Heart right ventricle (tissue), 16 donors: ENCODE results near the gene CAPN5. TPM values are rescaled to one million over a fixed set of nuclear protein-coding genes. Genes with fewer than 3 reads are reported as not detected.

Experiments used
- ATAC-seq, 8 donors: fragments of 200-7000 bp; cut with Tn5 transposase; one replicate each; pipeline ENCODE4 v1.9.1; 2020; ENCODE audit warnings: mild to moderate bottlenecking in 8 of 8, moderate library complexity in 8 of 8, moderate number of reproducible peaks in 1 of 8
- DNase-seq, 2 donors: peaks; one replicate each; pipeline ENCODE4 v3.0.0-alpha.2; 2020
- H3K27ac ChIP-seq, 10 donors: fragments of 200-600 bp; sonication (generic) in 2 of 10; one replicate each; pipeline versions ENCODE4 v1.5.0 to v1.8.0; 2020 to 2022; ENCODE audit warnings: mild to moderate bottlenecking in 3 of 10
- H3K27me3 ChIP-seq, 7 donors: fragments of 200-600 bp; one replicate each; pipeline ENCODE4 v1.8.0; 2021 to 2022; ENCODE audit warnings: mild to moderate bottlenecking in 2 of 7
- H3K36me3 ChIP-seq, 9 donors: fragments of 200-600 bp; sonication (generic) in 1 of 9; one replicate each; pipeline versions ENCODE4 v1.5.0 to v1.8.0; 2020 to 2022; ENCODE audit warnings: mild to moderate bottlenecking in 2 of 9
- H3K4me1 ChIP-seq, 9 donors: fragments of 200-600 bp; sonication (generic) in 1 of 9; one replicate each; pipeline versions ENCODE4 v1.5.0 to v1.8.0; 2020 to 2022; ENCODE audit warnings: mild to moderate bottlenecking in 4 of 9
- H3K4me3 ChIP-seq, 10 donors: fragments of 200-600 bp; sonication (generic) in 2 of 10; one replicate each; pipeline versions ENCODE4 v1.5.0 to v1.8.0; 2020 to 2022; ENCODE audit warnings: mild to moderate bottlenecking in 7 of 10, moderate library complexity in 2 of 10
- H3K9me3 ChIP-seq, 11 donors: fragments of 200-600 bp in 10 of 11; sonication (generic) in 2 of 11; one replicate each; pipeline versions ENCODE4 v1.5.0 to v1.8.0; 2013 to 2022; ENCODE audit warnings: mild to moderate bottlenecking in 2 of 11, control low read depth in 1 of 11, moderate library complexity in 1 of 11
- WGBS, 2 donors: extraction: QIAGEN DNeasy Blood & Tissue Kit; methylation state at CpG; one replicate each; pipeline ENCODE4 v1.1.7; 2013; ENCODE audit warnings: inconsistent platforms in 1 of 2; 5-methylcytosine and 5-hydroxymethylcytosine counted together
- intact Hi-C, 10 donors: fragments of 100-400 bp; cut with DNase I; formaldehyde crosslinking; loops; one replicate each; pipeline versions ENCODE4 v1.11.1 to v1.14.2; 2022
- polyA plus RNA-seq, 2 donors: library from polyadenylated mRNA; stranded (reverse); fragments of 200-250 nt; gene quantifications; one replicate each; pipeline ENCODE4 v1.2.3, GENCODE V29; 2013
- total RNA-seq, 10 donors: library from RNA; stranded (reverse); fragmentation: NEBNext Ultra II Directional in 3 of 10; extraction: Animal tissue kit (Norgen Biotek cat#: 25700) in 3 of 10; gene quantifications; one replicate each; pipeline versions ENCODE4 v1.2.1 to v1.2.4, GENCODE V29; 2021 to 2023
- TF ChIP-seq, protein P1 (sequence below), 9 donors: fragments of 200-600 bp; sonication (generic) in 2 of 9; IDR thresholded peaks; one replicate each; pipeline versions ENCODE4 v1.5.0 to v1.8.0; 2021 to 2022; ENCODE audit warnings: antibody characterized with exemption in 9 of 9, mild to moderate bottlenecking in 5 of 9, moderate library complexity in 1 of 9
- donor health status: Arrhythmogenic right ventricular cardiomyopathy.
- donor health status: ischemic (EF 13 %, LVEDD 7.1; RV severe dilation, severe dysfunction).
- donor health status: healthy with polysubstance abuse.
- donor health status: DM: no; HTN: yes; CAD: no.
- donor health status: DM: no; HTN: no; CAD: no.
- donor health status: ischemic (EF 25% LVEDD 6.9; RV normal size, moderate dysfunction).
- donor health status: ischemic (EF 25% LVEDD 5.7; RV mildly dilated, moderate dysfunction).
- donor health status: healthy.
- donor health status: DM: yes; HTN: yes; CAD: no.
- donor health status: Ischemic cardiomyopathy.
- donor health status: ischemic (EF 35%, LVEDD 5.7; RV mildly dilated, moderate dysfunction).
- donor health status: nonischemic (EF 11% LVEDD 7.7; RV severe dilation, severe dysfunction).
- donor health status: DM: yes; HTN: yes; CAD: no.
- donor health status: PGD.
- donor health status: ischemic (EF 29% LVEDD 5.4; RV normal size, mild dysfunction).
- donor health status: nonischemic (EF 23%, LVEDD 6.1; RV moderate dilation, normal function).

The CAPN5 gene
- total and polyA plus RNA-seq, 12 donors: 1.8 to 3.6 (median 2.6) TPM

DNA sequence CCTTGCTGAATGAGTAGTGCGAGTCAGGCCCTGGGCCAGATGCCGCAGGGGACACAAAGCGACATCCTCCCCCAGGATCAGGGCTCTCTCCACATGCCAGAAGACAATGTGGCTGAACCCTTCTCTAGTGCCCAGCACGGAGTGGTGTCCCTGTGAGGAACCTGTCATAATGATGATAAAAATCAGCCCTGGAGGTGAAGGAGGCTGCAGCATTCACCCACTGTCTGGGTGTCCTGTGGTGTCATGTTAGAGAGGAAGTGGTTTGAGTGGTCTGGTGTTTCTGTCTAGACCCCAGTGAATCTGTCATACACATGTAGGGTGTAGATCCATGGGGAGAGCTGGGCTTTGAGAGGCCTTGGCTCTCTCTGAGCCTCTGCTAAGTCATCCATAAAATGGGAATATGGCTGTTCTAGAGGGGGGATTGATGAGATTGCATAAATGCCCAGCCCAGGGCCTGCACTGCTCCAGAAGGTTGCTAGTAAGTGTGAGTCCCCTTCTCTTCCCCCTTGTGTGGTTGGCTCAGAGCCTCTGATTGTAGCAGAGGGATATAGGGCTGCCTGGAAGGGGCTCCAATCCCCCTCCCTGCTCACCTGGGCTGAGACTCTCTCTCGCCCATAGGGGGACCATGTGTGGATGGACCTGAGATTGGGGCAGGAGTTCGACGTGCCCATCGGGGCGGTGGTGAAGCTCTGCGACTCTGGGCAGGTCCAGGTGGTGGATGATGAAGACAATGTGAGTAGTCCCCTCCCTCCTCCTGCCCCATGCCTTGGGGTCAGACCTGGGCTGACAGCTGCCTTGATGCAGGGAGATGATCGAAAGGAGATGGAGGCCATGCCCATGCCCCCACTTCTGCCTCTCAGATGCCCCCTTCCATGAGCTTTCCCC, 75.6 kb downstream of the CAPN5 start:
- ATAC-seq: no peak
- peak in 1 of 2 donors; percentile 2 for DNase-seq
- peaks cover 0 to 16% (median 9%) of the 10 kb centered on the region in 7 donors for H3K27me3 ChIP-seq
- peaks cover 0 to 38% (median 28%) of the 10 kb centered on the region in 9 donors for H3K4me1 ChIP-seq
- WGBS, 2 donors: 91 to 94% methylated on average over 11 of the region's 11 CpGs
- no peaks in the 10 kb centered on the region for H3K36me3 ChIP-seq
- H3K4me3 ChIP-seq: no peak overlapping the region
- no peak overlapping the region for H3K27ac ChIP-seq
- intact Hi-C loops: no loop called here
- TF ChIP-seq, protein P1, sequence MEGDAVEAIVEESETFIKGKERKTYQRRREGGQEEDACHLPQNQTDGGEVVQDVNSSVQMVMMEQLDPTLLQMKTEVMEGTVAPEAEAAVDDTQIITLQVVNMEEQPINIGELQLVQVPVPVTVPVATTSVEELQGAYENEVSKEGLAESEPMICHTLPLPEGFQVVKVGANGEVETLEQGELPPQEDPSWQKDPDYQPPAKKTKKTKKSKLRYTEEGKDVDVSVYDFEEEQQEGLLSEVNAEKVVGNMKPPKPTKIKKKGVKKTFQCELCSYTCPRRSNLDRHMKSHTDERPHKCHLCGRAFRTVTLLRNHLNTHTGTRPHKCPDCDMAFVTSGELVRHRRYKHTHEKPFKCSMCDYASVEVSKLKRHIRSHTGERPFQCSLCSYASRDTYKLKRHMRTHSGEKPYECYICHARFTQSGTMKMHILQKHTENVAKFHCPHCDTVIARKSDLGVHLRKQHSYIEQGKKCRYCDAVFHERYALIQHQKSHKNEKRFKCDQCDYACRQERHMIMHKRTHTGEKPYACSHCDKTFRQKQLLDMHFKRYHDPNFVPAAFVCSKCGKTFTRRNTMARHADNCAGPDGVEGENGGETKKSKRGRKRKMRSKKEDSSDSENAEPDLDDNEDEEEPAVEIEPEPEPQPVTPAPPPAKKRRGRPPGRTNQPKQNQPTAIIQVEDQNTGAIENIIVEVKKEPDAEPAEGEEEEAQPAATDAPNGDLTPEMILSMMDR (IDR thresholded peaks at IDR 0.05): no peak
- H3K9me3 ChIP-seq: no peaks in the 10 kb centered on the region

DNA sequence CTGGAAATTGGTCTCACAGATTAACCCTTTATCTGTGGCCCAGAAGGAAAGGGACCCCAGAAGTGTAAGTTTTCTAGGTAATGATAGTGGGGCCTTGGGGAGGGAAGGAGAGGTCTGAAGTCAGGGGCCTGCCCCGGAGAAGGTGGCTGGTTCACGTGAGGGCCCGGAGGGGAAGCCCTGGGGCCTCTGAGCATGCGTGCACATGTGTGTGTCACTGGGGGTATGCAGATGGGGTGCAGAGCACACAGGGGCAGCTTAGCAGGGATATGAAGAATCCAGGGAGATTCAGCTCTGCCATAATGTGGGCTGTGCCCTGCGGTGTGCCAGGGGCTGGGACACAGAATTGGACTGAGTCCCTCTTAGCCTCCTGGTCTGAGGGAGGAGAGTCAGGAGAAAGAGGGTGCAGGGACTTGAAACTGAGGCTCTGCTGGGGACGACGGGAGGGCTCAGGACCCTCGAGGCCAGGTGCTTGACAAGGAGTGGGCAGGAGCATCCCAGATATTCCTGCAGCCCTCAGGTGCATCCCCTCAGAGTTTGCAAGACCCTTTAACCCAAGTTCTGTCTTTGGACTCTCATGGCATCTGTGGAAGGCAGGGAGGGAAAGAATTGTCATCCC, 76.7 kb downstream of the CAPN5 start:
- Histone ChIP-seq H3K4me3 (no peak overlapping the region), H3K36me3 (no peaks in the 10 kb centered on the region), H3K27ac (no peak overlapping the region), H3K4me1 (peaks cover 0 to 33% (median 23%) of the 10 kb centered on the region in 9 donors), H3K27me3 (peaks cover 0 to 13% (median under 1%) of the 10 kb centered on the region in 7 donors), H3K9me3 (no peaks in the 10 kb centered on the region)
- WGBS, 2 donors: 94% methylated on average over 8 of the region's 8 CpGs
- ATAC-seq (no peak), DNase-seq (peak in 1 of 2 donors; percentile 3)
- intact Hi-C loops: no loop called here
- TF ChIP-seq, protein P1 (IDR thresholded peaks at IDR 0.05): no peak

DNA sequence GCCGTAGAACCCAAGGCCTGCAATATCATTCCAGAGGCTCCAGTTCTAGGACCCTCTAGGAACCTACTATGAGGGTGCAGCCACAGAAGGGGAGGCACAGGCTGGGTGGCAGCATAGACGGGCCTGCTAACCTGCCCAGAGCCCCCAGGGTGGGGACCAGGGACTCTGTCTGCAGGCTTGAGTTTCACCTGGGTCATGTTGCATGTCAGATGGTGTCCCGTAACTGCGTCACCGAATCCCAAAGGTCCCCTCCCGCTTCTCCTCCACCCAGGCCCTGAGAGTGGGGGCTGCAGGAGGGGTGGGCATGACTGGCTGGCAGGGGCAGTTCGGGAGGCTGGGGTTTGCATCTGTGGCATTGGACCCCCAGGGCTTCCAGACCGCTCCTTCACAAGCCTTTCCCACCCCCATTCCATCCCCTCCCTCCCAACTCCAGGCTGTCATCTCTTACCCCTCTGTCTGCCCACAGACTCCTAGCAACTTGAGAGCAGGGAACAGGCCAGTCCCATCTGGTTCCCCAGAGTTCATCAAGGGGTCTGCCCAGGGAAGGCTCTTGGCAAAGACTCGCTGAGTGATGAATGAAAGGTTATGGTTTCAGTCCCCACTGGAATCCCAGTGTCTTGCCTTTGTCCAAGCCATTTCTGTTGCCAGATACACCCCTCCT, 77.6 kb downstream of the CAPN5 start:
- no peak for DNase-seq
- peaks cover 0 to 10% (median 0%) of the 10 kb centered on the region in 7 donors for H3K27me3 ChIP-seq
- peaks cover 0 to 26% (median 15%) of the 10 kb centered on the region in 9 donors for H3K4me1 ChIP-seq
- H3K9me3 ChIP-seq: no peaks in the 10 kb centered on the region
- no peak for ATAC-seq
- TF ChIP-seq, protein P1 (IDR thresholded peaks at IDR 0.05): no peak
- 93 to 95% methylated on average over 9 of the region's 9 CpGs for WGBS, 2 donors
- H3K27ac ChIP-seq: no peak overlapping the region
- no peak overlapping the region for H3K4me3 ChIP-seq
- intact Hi-C loops: no loop called here
- no peaks in the 10 kb centered on the region for H3K36me3 ChIP-seq

DNA sequence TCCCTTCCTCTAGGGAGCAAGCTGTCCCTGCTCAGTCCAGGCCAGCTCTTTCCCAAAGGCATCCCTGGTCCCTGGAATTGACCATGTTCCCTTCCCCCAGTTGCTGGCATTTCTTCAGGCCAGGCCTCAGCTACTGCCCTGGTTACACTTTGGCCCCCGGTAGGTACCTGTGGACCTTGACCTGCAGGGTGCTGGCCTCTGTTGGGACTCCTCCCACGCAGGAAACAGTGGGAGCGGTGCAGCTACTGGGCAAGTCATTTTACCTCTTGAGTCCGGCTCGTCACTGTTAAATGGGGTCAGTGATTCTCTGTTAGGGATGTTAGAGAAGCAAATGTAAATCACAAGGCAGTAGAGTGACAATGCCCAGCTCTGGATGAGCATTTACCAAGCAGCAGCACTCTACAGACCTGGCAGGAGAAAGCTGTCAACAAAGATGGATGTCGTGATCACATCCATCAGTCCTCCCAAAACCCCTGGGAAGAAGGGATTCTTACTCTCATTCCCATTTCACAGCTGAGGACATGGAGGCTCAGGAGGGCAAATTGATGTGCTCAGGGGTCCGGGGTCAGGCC, 78.2 kb downstream of the CAPN5 start:
- Histone ChIP-seq H3K4me3 (no peak overlapping the region), H3K9me3 (no peaks in the 10 kb centered on the region), H3K27ac (no peak overlapping the region), H3K27me3 (peaks cover 0 to 10% (median 0%) of the 10 kb centered on the region in 7 donors), H3K36me3 (no peaks in the 10 kb centered on the region), H3K4me1 (peaks cover 0 to 20% (median 9%) of the 10 kb centered on the region in 9 donors)
- TF ChIP-seq, protein P1 (IDR thresholded peaks at IDR 0.05): no peak
- DNase-seq (no peak), ATAC-seq (no peak)
- intact Hi-C loops: no loop called here
- 86 to 93% methylated on average over 7 of the region's 7 CpGs for WGBS, 2 donors
